ENCODE measurements around the gene TTC38. TPM values are rescaled to one million over a fixed set of nuclear protein-coding genes. Genes with fewer than 3 reads are reported as not detected.
A peak's percentile ranks its signal among the peaks of the same experiment; 100 is the strongest.
"Not testable (repeated sequence)": the region's sequence is repeated elsewhere in the genome, so short reads cannot be mapped to it uniquely, and the experiment has no call there.

TTC38 gene
- total RNA-seq, 1 experiment from 2014 or later, result 37.0 TPM

- DNase-seq (ENCODE audit: low spot score), result no peak
Observed at GRCh38 chr22:46295277-46295971, 27.6 kb downstream of the TTC38 start.

- peak; percentile 96 for DNase-seq (ENCODE audit: low spot score)
Observed at GRCh38 chr22:46296257-46297150, 28.7 kb downstream of the TTC38 start, which contains the start of gene GTSE1. Gene GTSE1 (plus strand): TSS chr22:46296870. CDS start chr22:46297401, 531 bp downstream.

GRCh38 chr22:46297151-46297812 lies 29.5 kb downstream of the TTC38 start:
- DNase-seq (ENCODE audit: low spot score), result peak; percentile 28

- DNase-seq (ENCODE audit: low spot score), result no peak
Observed at GRCh38 chr22:46299101-46299500, 31.3 kb downstream of the TTC38 start.

GRCh38 chr22:46300491-46300890 lies 32.7 kb downstream of the TTC38 start:
- no peak for DNase-seq (ENCODE audit: low spot score)

GRCh38 chr22:46303347-46303965 lies 35.6 kb downstream of the TTC38 start:
- DNase-seq (ENCODE audit: low spot score), result no peak

GRCh38 chr22:46308283-46308988 lies 40.6 kb downstream of the TTC38 start:
- no peak for DNase-seq (ENCODE audit: low spot score)

GRCh38 chr22:46309526-46310085 lies 41.8 kb downstream of the TTC38 start:
- no peak for DNase-seq (ENCODE audit: low spot score)

- no peak for DNase-seq (ENCODE audit: low spot score)
Observed at GRCh38 chr22:46312056-46312455, 44.2 kb downstream of the TTC38 start.

- DNase-seq (ENCODE audit: low spot score), result not testable (repeated sequence)
Observed at GRCh38 chr22:46312848-46313247, 45.0 kb downstream of the TTC38 start.

GRCh38 chr22:46315976-46316375 lies 48.2 kb downstream of the TTC38 start:
- no peak for DNase-seq (ENCODE audit: low spot score)

GRCh38 chr22:46317646-46318045 lies 49.8 kb downstream of the TTC38 start:
- no peak for DNase-seq (ENCODE audit: low spot score)

- DNase-seq (ENCODE audit: low spot score), result no peak
Observed at GRCh38 chr22:46318576-46318975, 50.8 kb downstream of the TTC38 start.

- DNase-seq (ENCODE audit: low spot score), result no peak
Observed at GRCh38 chr22:46319319-46319718, 51.5 kb downstream of the TTC38 start.

GRCh38 chr22:46320166-46320710 lies 52.4 kb downstream of the TTC38 start:
- no peak for DNase-seq (ENCODE audit: low spot score)

- DNase-seq (ENCODE audit: low spot score), result no peak
Observed at GRCh38 chr22:46320716-46321386, 53.0 kb downstream of the TTC38 start.

GRCh38 chr22:46322711-46323110 lies 54.9 kb downstream of the TTC38 start:
- DNase-seq (ENCODE audit: low spot score), result no peak

GRCh38 chr22:46323162-46323561 lies 55.4 kb downstream of the TTC38 start:
- DNase-seq (ENCODE audit: low spot score), result no peak

GRCh38 chr22:46326066-46326680 lies 58.4 kb downstream of the TTC38 start:
- DNase-seq (ENCODE audit: low spot score), result no peak
